Hepatocyte (in vitro differentiated cells): Measurements from ENCODE around the gene TYROBP. TPM values are rescaled to one million over a fixed set of nuclear protein-coding genes. Genes with fewer than 3 reads are reported as not detected.

Experiments
- DNase-seq: peaks from one replicate; pipeline ENCODE4 v3.0.0-alpha.2; 2016; ENCODE audit warnings: low spot score
- H2AFZ ChIP-seq: fragments of 200-600 bp; sonication (generic); 2 replicates; pipeline ENCODE4 v1.6.0; 2016; ENCODE audit warnings: antibody characterized with exemption, mild to moderate bottlenecking
- H3K27ac ChIP-seq: fragments of 200-600 bp; sonication (generic); 2 replicates; pipeline ENCODE4 v1.5.1; 2016; ENCODE audit warnings: mild to moderate bottlenecking
- H3K27me3 ChIP-seq: fragments of 200-600 bp; sonication (generic); 2 replicates; pipeline ENCODE4 v1.6.1; 2016
- H3K36me3 ChIP-seq: fragments of 200-600 bp; sonication (generic); replicated peaks from 2 replicates; pipeline ENCODE4 v1.5.1; 2016; ENCODE audit warnings: low read depth; ENCODE audit not compliant: insufficient read depth
- H3K4me1 ChIP-seq: fragments of 200-600 bp; sonication (generic); 2 replicates; pipeline ENCODE4 v1.5.1; 2016; ENCODE audit warnings: mild to moderate bottlenecking, moderate library complexity; ENCODE audit not compliant: insufficient read depth
- H3K4me2 ChIP-seq: fragments of 200-600 bp; sonication (generic); 2 replicates; pipeline ENCODE4 v1.6.0; 2016
- H3K4me3 ChIP-seq: fragments of 200-600 bp; sonication (generic); 2 replicates; pipeline ENCODE4 v1.5.1; 2016; ENCODE audit warnings: mild to moderate bottlenecking
- H3K79me2 ChIP-seq: fragments of 200-600 bp; sonication (generic); 2 replicates; pipeline ENCODE4 v1.6.0; 2017; ENCODE audit warnings: mild to moderate bottlenecking
- H3K9me2 ChIP-seq: fragments of 200-600 bp; sonication (generic); replicated peaks from 2 replicates; pipeline ENCODE4 v1.6.0; 2017; ENCODE audit warnings: mild to moderate bottlenecking; ENCODE audit not compliant: insufficient read depth
- H3K9me3 ChIP-seq: fragments of 200-600 bp; sonication (generic); 2 replicates; pipeline ENCODE4 v1.5.1; 2016; ENCODE audit warnings: low read depth, mild to moderate bottlenecking
- H4K20me1 ChIP-seq: fragments of 200-600 bp; sonication (generic); 2 replicates; pipeline ENCODE4 v1.6.0; 2016; ENCODE audit warnings: mild to moderate bottlenecking; ENCODE audit not compliant: insufficient read depth, poor library complexity, severe bottlenecking
- EZH2 ChIP-seq: fragments of 200-600 bp; sonication (generic); IDR thresholded peaks from 2 replicates; pipeline ENCODE4 v1.6.1; 2016; ENCODE audit warnings: antibody characterized with exemption, mild to moderate bottlenecking, borderline replicate concordance
- EZH2phosphoT487 ChIP-seq: fragments of 200-600 bp; sonication (generic); IDR thresholded peaks from one replicate; pipeline ENCODE4 v1.6.1; 2018; ENCODE audit warnings: antibody characterized with exemption, mild to moderate bottlenecking, low read depth, moderate library complexity; ENCODE audit not compliant: unreplicated experiment, severe bottlenecking
- WGBS: methylation state at CpG from one replicate; pipeline ENCODE4 v1.1.6; 2016; ENCODE audit warnings: low lambda C conversion rate; ENCODE audit errors: missing lambda C conversion rate; 5-methylcytosine and 5-hydroxymethylcytosine counted together
- polyA plus RNA-seq: library from polyadenylated mRNA; unstranded; fragments of >200 nt; fragmentation: Nextera tagmentation; extraction: Ambion mirVana; gene quantifications from 2 replicates; pipeline ENCODE4 v1.2.1, GENCODE V29; 2016
- total RNA-seq: library from RNA; depleted of rRNA; stranded (reverse); fragments of >200 nt; gene quantifications from 2 replicates; pipeline ENCODE4 v1.2.3, GENCODE V29; 2014
- TF ChIP-seq, protein P1 (sequence below): fragments of 200-600 bp; sonication (generic); IDR thresholded peaks from 2 replicates; pipeline ENCODE4 v1.5.1; 2016; ENCODE audit warnings: antibody characterized with exemption, mild to moderate bottlenecking; ENCODE audit not compliant: poor library complexity

Gene TYROBP
- total and polyA plus RNA-seq, 2 experiments from 2014 or later: 4.9 to 5.9 TPM

GRCh38 chr19:35861640-35862160 is 46.4 kb downstream of the TYROBP start:
- H3K9me3 ChIP-seq: no peaks in the 10 kb centered on the region
- no peaks in the 10 kb centered on the region for H3K4me1 ChIP-seq
- no peaks in the 10 kb centered on the region for H3K9me2 ChIP-seq
- peaks cover 55% of the 10 kb centered on the region for H3K27me3 ChIP-seq
- H3K79me2 ChIP-seq: no peaks in the 10 kb centered on the region
- H4K20me1 ChIP-seq: no peaks in the 10 kb centered on the region
- H3K27ac ChIP-seq: no peak overlapping the region
- H2AFZ ChIP-seq: no peak overlapping the region
- TF ChIP-seq, protein P1, sequence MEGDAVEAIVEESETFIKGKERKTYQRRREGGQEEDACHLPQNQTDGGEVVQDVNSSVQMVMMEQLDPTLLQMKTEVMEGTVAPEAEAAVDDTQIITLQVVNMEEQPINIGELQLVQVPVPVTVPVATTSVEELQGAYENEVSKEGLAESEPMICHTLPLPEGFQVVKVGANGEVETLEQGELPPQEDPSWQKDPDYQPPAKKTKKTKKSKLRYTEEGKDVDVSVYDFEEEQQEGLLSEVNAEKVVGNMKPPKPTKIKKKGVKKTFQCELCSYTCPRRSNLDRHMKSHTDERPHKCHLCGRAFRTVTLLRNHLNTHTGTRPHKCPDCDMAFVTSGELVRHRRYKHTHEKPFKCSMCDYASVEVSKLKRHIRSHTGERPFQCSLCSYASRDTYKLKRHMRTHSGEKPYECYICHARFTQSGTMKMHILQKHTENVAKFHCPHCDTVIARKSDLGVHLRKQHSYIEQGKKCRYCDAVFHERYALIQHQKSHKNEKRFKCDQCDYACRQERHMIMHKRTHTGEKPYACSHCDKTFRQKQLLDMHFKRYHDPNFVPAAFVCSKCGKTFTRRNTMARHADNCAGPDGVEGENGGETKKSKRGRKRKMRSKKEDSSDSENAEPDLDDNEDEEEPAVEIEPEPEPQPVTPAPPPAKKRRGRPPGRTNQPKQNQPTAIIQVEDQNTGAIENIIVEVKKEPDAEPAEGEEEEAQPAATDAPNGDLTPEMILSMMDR: no peak
- TF ChIP-seq EZH2 (no peak), EZH2phosphoT487 (no peak)
- no peak overlapping the region for H3K4me3 ChIP-seq
- 56% methylated on average over 19 of the region's 19 CpGs for WGBS
- H3K4me2 ChIP-seq: no peak overlapping the region
- DNase-seq: no peak
- H3K36me3 ChIP-seq: no peaks in the 10 kb centered on the region

DNA sequence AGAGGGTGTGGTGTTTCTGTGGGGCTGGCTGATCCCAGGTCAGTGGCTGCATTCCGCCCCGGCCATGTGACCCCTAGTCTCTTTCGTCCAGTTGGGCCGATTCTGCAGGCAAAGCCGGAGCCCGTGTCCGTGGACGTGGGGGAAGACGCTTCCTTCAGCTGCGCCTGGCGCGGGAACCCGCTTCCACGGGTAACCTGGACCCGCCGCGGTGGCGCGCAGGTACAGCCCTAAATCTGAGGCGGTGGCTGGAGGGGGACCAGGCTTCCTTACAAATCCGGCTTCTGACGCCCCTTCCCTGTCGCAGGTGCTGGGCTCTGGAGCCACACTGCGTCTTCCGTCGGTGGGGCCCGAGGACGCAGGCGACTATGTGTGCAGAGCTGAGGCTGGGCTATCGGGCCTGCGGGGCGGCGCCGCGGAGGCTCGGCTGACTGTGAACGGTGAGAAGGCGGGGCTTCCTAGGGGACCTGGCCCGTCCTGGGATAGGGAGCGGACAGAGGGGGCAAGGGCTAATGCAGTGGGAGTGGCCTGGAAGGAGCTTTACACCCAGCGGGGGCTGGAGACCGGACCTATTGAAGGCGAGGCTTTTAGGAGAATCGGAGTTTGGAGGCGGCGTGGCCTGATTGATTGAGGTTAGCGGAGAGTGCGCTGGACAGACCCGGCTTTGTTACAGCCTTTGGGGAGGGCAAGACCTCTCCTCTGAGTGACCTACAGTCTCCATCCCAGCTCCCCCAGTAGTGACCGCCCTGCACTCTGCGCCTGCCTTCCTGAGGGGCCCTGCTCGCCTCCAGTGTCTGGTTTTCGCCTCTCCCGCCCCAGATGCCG is 47.1 kb downstream of the TYROBP start:
- no peak overlapping the region for H2AFZ ChIP-seq

DNA sequence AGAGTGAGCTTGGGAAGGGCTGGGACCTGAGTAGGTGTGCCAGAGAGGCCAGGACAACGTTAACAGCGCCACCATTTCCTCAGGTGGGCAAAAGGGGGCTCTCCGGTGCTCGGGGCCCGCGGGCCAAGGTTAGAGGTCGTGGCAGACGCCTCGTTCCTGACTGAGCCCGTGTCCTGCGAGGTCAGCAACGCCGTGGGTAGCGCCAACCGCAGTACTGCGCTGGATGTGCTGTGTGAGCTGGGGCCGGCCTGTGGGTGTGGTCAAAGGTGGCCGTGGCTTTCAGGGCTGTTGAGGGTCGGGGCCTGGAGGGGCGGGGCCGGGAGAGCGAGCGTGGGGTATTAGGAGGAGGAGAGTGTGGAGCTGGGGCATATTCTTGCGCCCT is 47.7 kb downstream of the TYROBP start:
- 12% methylated on average over 19 of the region's 24 CpGs for WGBS
- Histone ChIP-seq H3K27me3 (peaks cover 67% of the 10 kb centered on the region), H4K20me1 (no peaks in the 10 kb centered on the region), H3K79me2 (no peaks in the 10 kb centered on the region), H2AFZ (no peak overlapping the region), H3K4me3 (no peak overlapping the region), H3K9me3 (no peaks in the 10 kb centered on the region), H3K4me1 (peaks cover 7% of the 10 kb centered on the region), H3K4me2 (peak overlapping the region; percentile 74), H3K36me3 (no peaks in the 10 kb centered on the region), H3K27ac (no peak overlapping the region), H3K9me2 (no peaks in the 10 kb centered on the region)
- TF ChIP-seq, protein P1: no peak
- no peak for TF ChIP-seq EZH2phosphoT487
- TF ChIP-seq EZH2: no peak
- DNase-seq: no peak

More for the DNA sequence above, 47.1 kb downstream of the TYROBP start:
- 7% methylated on average over 54 of the region's 55 CpGs for WGBS
- H3K79me2 ChIP-seq: no peaks in the 10 kb centered on the region
- no peaks in the 10 kb centered on the region for H4K20me1 ChIP-seq
- peak overlapping the region; percentile 74 for H3K4me2 ChIP-seq
- no peaks in the 10 kb centered on the region for H3K36me3 ChIP-seq
- no peak overlapping the region for H3K4me3 ChIP-seq
- peaks cover 61% of the 10 kb centered on the region for H3K27me3 ChIP-seq
- no peaks in the 10 kb centered on the region for H3K9me3 ChIP-seq
- no peak overlapping the region for H3K27ac ChIP-seq
- no peaks in the 10 kb centered on the region for H3K9me2 ChIP-seq
- DNase-seq: peak; percentile 71
- TF ChIP-seq, protein P1: no peak
- TF ChIP-seq EZH2: peak; percentile 93
- no peak for TF ChIP-seq EZH2phosphoT487
- peaks cover 3% of the 10 kb centered on the region for H3K4me1 ChIP-seq
